Peyer's patch (tissue), 4 donors: ENCODE data around the gene SKI. TPM values are rescaled to one million over a fixed set of nuclear protein-coding genes. Genes with fewer than 3 reads are reported as not detected.

ENCODE experiments used
- DNase-seq, 3 donors: peaks; one replicate each; pipeline ENCODE4 v3.0.0-alpha.2; 2017 to 2019
- H3K27ac ChIP-seq, 4 donors: fragments of 200-600 bp; sonication (generic); one replicate each; pipeline ENCODE4 v1.5.1; 2016 to 2019
- H3K27me3 ChIP-seq, 2 donors: fragments of 200-600 bp; sonication (generic); one replicate each; pipeline ENCODE4 v1.5.1; 2019
- H3K36me3 ChIP-seq, 3 donors: fragments of 200-600 bp; sonication (generic); one replicate each; pipeline ENCODE4 v1.5.1; 2016 to 2019
- H3K4me1 ChIP-seq, 4 donors: fragments of 200-600 bp; sonication (generic); one replicate each; pipeline ENCODE4 v1.5.1; 2016 to 2019
- H3K4me3 ChIP-seq, 4 donors: fragments of 200-600 bp; sonication (generic); 1 replicate in 3 of 4; 2 replicates in 1 of 4; pipeline ENCODE4 v1.5.1; 2016 to 2019; ENCODE audit warnings: mild to moderate bottlenecking in 1 of 4
- H3K9me3 ChIP-seq, 4 donors: fragments of 200-600 bp; sonication (generic); one replicate each; pipeline ENCODE4 v1.5.1; 2016 to 2019; ENCODE audit warnings: mild to moderate bottlenecking in 1 of 4
- POLR2A ChIP-seq, 2 donors: fragments of 450-650 bp; IDR thresholded peaks; one replicate each; pipeline ENCODE4 v1.5.1; 2017; ENCODE audit warnings: antibody characterized with exemption in 2 of 2, mild to moderate bottlenecking in 2 of 2, moderate library complexity in 2 of 2
- total RNA-seq, 4 donors: library from RNA; depleted of rRNA; stranded (reverse); fragments of >200 nt; gene quantifications; one replicate each; pipeline ENCODE4 v1.1.0, GENCODE V29; 2016
- TF ChIP-seq, protein P1 (sequence below), 6 experiments: fragments of 450-650 bp in 4 of 6; fragments of 200-600 bp in 2 of 6; sonication (generic) in 1 of 6; IDR thresholded peaks; one replicate each; pipeline ENCODE4 v1.5.1; 2017 to 2019; ENCODE audit warnings: antibody characterized with exemption in 6 of 6, mild to moderate bottlenecking in 3 of 6, moderate library complexity in 1 of 6

The SKI gene
- total RNA-seq, 4 donors from 2014 or later = 20.1 to 41.5 (median 37.1) TPM

DNA sequence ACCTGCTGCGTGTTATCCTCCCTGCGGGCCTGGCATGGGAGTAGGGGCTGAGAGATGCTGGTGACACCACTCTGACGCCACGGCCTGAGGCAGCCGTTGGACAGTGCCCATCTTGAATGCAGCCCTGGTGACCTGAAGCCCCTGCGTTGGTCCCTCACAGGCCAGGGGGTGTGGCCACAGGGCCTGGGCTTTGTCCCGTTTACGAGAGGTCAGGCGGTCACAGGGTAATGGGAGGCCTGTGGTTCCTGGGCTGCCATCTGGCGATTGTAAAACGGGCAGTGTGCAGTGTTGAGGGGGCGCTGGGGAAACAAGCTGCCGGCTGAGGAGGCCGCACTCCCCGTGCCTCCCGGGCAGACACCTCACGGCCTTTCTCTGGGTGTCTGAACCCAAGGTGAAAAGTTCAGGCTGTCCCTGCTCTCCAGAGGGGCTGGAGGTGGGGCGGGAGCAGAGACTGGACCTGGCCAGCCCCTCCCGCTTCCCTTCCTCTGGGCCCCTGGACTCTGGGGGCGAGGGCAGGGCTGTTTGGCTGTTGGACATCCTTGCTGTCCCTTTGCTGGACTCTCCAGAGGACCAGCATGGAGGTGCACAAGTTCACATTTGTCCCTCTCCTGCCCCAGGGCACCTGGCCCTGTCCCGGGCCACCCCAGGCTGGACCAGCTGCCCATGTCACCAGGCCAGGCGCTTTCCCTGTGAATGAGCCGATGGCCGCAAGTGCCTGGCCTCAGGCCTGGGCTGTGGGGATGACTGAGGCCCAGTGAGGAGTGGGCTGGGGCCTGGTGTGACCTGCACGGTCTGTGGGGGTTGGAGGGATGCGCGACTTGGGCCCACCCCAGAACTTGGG, 42.4 kb downstream of the SKI start:
- peak overlapping the region in 2 of 4 donors; percentile 18 to 31 for H3K27ac ChIP-seq
- TF ChIP-seq, protein P1, sequence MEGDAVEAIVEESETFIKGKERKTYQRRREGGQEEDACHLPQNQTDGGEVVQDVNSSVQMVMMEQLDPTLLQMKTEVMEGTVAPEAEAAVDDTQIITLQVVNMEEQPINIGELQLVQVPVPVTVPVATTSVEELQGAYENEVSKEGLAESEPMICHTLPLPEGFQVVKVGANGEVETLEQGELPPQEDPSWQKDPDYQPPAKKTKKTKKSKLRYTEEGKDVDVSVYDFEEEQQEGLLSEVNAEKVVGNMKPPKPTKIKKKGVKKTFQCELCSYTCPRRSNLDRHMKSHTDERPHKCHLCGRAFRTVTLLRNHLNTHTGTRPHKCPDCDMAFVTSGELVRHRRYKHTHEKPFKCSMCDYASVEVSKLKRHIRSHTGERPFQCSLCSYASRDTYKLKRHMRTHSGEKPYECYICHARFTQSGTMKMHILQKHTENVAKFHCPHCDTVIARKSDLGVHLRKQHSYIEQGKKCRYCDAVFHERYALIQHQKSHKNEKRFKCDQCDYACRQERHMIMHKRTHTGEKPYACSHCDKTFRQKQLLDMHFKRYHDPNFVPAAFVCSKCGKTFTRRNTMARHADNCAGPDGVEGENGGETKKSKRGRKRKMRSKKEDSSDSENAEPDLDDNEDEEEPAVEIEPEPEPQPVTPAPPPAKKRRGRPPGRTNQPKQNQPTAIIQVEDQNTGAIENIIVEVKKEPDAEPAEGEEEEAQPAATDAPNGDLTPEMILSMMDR (IDR thresholded peaks at IDR 0.05) = no peak
- no peak for TF ChIP-seq POLR2A (IDR thresholded peaks at IDR 0.05)
- H3K4me3 ChIP-seq = no peak overlapping the region
- no peaks in the 10 kb centered on the region for H3K9me3 ChIP-seq
- H3K27me3 ChIP-seq = no peaks in the 10 kb centered on the region
- no peak for DNase-seq
- H3K36me3 ChIP-seq = no peaks in the 10 kb centered on the region
- H3K4me1 ChIP-seq = peaks cover 19 to 83% (median 23%) of the 10 kb centered on the region in 4 donors

DNA sequence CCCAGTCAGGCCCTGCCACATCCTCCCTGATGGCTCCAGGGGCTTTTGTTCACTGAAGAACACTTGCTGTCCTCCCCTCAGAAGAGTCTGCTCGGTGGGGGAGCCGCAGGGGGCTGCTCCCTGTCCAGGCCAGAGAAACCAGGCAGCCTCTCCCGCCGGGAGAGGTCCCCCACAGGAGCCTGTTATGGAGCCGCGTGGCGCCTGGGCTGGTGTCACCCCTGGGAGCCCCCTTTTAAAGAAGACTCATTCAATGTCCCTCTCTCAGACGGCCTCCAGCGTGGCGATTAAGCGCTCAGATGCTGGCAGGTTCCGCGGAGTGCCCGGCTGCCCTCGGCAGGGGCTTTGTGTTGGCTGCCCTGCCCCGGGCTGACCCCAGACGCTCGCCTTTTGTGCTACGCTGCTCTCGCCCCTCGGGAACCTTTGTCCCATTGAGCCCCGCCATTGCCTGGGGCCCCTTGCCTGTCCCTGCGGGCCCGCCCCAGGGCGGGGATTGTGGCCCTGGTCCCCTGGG, 43.1 kb downstream of the SKI start:
- Histone ChIP-seq H3K36me3 (no peaks in the 10 kb centered on the region), H3K4me3 (no peak overlapping the region), H3K27ac (peak overlapping the region in 2 of 4 donors; percentile 31 to 35), H3K9me3 (no peaks in the 10 kb centered on the region), H3K4me1 (peaks cover 19 to 91% (median 27%) of the 10 kb centered on the region in 4 donors), H3K27me3 (no peaks in the 10 kb centered on the region)
- no peak for DNase-seq
- TF ChIP-seq, protein P1 (IDR thresholded peaks at IDR 0.05) = no peak
- no peak for TF ChIP-seq POLR2A (IDR thresholded peaks at IDR 0.05)

DNA sequence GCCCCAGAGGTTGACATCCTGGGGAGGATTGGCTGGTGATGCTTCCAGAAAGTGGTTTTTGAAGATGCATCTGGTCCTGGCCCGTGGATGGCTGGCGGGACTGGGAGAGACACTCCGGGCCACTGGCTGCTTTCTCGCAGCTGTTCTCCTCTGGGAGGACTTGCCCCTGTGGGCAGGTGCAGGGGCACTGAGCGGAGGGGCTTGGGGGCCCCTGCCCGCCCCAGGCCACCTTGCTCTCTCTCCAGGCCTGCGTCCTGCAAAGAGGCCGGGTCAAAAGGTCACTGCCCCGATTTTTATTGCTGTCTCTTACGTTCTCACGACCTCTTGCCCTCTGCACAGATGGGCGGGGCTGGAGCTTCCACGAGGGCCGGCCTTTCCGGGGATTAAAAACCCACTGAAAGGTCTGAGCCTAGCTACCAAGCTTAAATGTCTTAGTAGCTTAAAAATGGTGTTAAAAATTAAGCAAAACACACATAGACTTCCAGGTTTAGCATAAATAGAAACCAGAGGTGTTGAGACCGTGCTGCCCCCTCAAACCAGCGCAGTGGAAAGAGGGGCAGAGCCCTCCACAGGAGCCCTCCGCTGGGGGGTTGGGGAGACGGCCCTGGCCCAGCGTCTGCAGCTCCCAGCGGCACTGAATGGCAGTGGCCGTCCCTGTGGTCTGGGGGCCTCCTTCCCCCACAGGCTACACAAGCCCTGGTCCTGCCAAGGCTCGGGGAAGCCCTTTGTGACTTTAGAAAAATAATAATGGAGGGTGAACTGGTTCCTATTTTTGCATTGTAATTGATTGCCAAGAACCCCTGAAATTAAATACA, 43.9 kb downstream of the SKI start:
- H3K4me3 ChIP-seq = no peak overlapping the region
- peaks cover 19 to 90% (median 30%) of the 10 kb centered on the region in 4 donors for H3K4me1 ChIP-seq
- no peak for TF ChIP-seq POLR2A (IDR thresholded peaks at IDR 0.05)
- TF ChIP-seq, protein P1 (IDR thresholded peaks at IDR 0.05) = no peak
- peak overlapping the region in 1 of 4 donors; percentile 35 for H3K27ac ChIP-seq
- peak in 1 of 3 donors; percentile 68 for DNase-seq
- H3K9me3 ChIP-seq = no peaks in the 10 kb centered on the region
- no peaks in the 10 kb centered on the region for H3K36me3 ChIP-seq
- no peaks in the 10 kb centered on the region for H3K27me3 ChIP-seq

DNA sequence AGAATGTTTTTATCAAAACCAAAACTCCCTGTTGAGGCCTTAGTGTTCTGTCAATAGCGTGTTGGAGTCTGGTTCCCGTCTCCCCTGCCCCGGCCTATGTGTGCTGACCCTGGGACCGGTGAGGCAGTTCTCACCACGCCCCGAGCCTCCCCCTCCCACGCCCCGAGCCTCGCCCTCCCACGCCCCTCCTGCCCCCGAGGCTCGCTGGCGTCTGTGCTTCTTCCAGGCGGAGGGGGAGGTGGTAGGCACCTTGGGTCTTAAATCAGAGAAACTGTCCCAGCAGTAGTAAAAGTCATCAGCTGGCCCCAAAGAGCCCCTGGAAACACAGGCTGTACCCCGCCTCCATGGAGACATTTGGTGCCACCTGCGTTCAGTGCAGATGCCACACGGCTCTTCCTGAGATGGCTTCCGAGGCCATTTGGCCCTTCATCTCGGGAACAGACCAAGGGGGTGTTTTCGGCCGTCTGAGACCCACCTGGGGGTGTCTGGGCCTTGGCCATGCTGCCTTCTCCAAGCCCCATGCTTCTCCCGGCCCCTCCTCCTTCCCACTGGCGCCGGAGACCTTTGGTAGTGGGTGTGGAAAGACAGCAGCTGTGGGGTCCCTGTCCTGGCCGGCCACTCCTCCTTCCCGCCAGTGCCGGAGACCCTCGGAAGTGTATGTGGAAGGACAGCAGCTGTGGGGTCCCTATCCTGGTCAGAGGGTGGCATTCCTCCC, 44.7 kb downstream of the SKI start:
- Histone ChIP-seq H3K27me3 (no peaks in the 10 kb centered on the region), H3K9me3 (no peaks in the 10 kb centered on the region), H3K4me1 (peaks cover 19 to 90% (median 26%) of the 10 kb centered on the region in 4 donors), H3K27ac (peak overlapping the region in 1 of 4 donors; percentile 44), H3K36me3 (no peaks in the 10 kb centered on the region), H3K4me3 (no peak overlapping the region)
- no peak for TF ChIP-seq POLR2A (IDR thresholded peaks at IDR 0.05)
- TF ChIP-seq, protein P1 (IDR thresholded peaks at IDR 0.05) = no peak
- DNase-seq = no peak
